Transverse colon (tissue), 3 donors: ENCODE data around the gene SHROOM3.

Experiments used
- CTCF ChIP-seq, 5 experiments: fragments of 200-600 bp in 3 of 5; fragments of 450-650 bp in 2 of 5; sonication (generic) in 3 of 5; IDR thresholded peaks; 1 replicate in 2 of 5; 2 replicates in 3 of 5; pipeline ENCODE4 v1.5.1; 2016 to 2017; ENCODE audit warnings: antibody characterized with exemption in 5 of 5, inconsistent platforms in 3 of 5, mild to moderate bottlenecking in 2 of 5, moderate library complexity in 1 of 5
- POLR2A ChIP-seq: fragments of 450-650 bp; IDR thresholded peaks from one replicate; pipeline ENCODE4 v1.6.1; 2016; ENCODE audit warnings: antibody characterized with exemption, mild to moderate bottlenecking, moderate library complexity

GRCh38 chr4:76488888-76489685 lies 54.1 kb downstream of the SHROOM3 start:
- no peak for TF ChIP-seq CTCF (IDR thresholded peaks at IDR 0.05)
- TF ChIP-seq POLR2A, result no peak
